Endothelial cell of umbilical vein (primary cell): Measurements from ENCODE around the gene SDCBP2. TPM values are rescaled to one million over a fixed set of nuclear protein-coding genes. Genes with fewer than 3 reads are reported as not detected.

Source experiments
- BruUV-seq: library from RNA; stranded (reverse); fragments of 400-500 nt; replicated peaks from 2 replicates; lab custom pipeline; 2021; lab: Mats Ljungman, UMichigan
- CTCF ChIA-PET: fragments of 300-600, 350-600 bp; sonication (Branson Sonifier 250); formaldehyde crosslinking; loops from one replicate; lab custom pipeline; 2021; ENCODE audit warnings: antibody characterized with exemption, inconsistent platforms; lab: Charles Lee
- POLR2A ChIA-PET: fragments of 300-600, 350-600 bp; sonication (Branson Sonifier 250); formaldehyde crosslinking; loops from one replicate; lab custom pipeline; 2021; ENCODE audit warnings: antibody characterized with exemption, inconsistent platforms; lab: Charles Lee
- DNase-seq: peaks from one replicate; pipeline ENCODE4 v3.0.0-alpha.2; 2011; ENCODE audit warnings: low read depth, low spot score
- FAIRE-seq: peaks from 2 replicates; lab custom pipeline; 2011; peaks lifted over from hg19 to GRCh38; lab: Jason Lieb, UNC
- H2AFZ ChIP-seq: 2 replicates; pipeline ENCODE4 v1.6.0; 2012; ENCODE audit warnings: low read depth, low read length, control low read depth, inconsistent platforms
- H3K27ac ChIP-seq: 2 replicates; pipeline ENCODE4 v1.5.1; 2011; ENCODE audit warnings: low read depth, mild to moderate bottlenecking, control low read depth, low read length, moderate library complexity; ENCODE audit not compliant: insufficient read depth
- H3K27me3 ChIP-seq, 2 experiments: 2 replicates each; pipeline versions ENCODE4 v1.6.0 to v1.6.1; 2011; ENCODE audit warnings: low read length in 2 of 2, mixed read lengths in 1 of 2; ENCODE audit not compliant: control insufficient read depth in 2 of 2, insufficient read depth in 2 of 2
- H3K36me3 ChIP-seq, 2 experiments: 2 replicates in 1 of 2; 3 replicates in 1 of 2; pipeline ENCODE4 v1.5.1; 2011; ENCODE audit warnings: low read length in 2 of 2, mild to moderate bottlenecking in 1 of 2, moderate library complexity in 1 of 2; ENCODE audit not compliant: control insufficient read depth in 2 of 2, insufficient read depth in 2 of 2; ENCODE audit errors: extremely low read depth in 1 of 2
- H3K4me1 ChIP-seq: 3 replicates; pipeline ENCODE4 v1.5.1; 2011; ENCODE audit warnings: mild to moderate bottlenecking, low read length; ENCODE audit not compliant: control insufficient read depth, insufficient read depth; ENCODE audit errors: extremely low read depth
- H3K4me2 ChIP-seq: 2 replicates; pipeline ENCODE4 v1.6.1; 2011; ENCODE audit warnings: low read length, control low read depth, mixed read lengths; ENCODE audit not compliant: insufficient read depth
- H3K4me3 ChIP-seq, 3 experiments: fragments of 200-600 bp in 1 of 3; sonication (generic), shearing (Covaris generic) in 1 of 3; replicated peaks in 1 of 3; 2 replicates each; pipeline ENCODE4 v1.5.1; 2011 to 2016; ENCODE audit warnings: control low read depth in 3 of 3, low read length in 3 of 3, mild to moderate bottlenecking in 2 of 3, inconsistent platforms in 1 of 3, low read depth in 1 of 3, moderate library complexity in 1 of 3; ENCODE audit not compliant: insufficient read depth in 1 of 3
- H3K79me2 ChIP-seq: 2 replicates; pipeline ENCODE4 v1.6.0; 2012; ENCODE audit warnings: low read length, inconsistent platforms; ENCODE audit not compliant: control insufficient read depth, insufficient read depth
- H3K9ac ChIP-seq: replicated peaks from 2 replicates; pipeline ENCODE3; 2011; ENCODE audit warnings: low read length, control low read depth; ENCODE audit not compliant: insufficient read depth; ENCODE audit errors: extremely low read depth
- H3K9me1 ChIP-seq: replicated peaks from 3 replicates; pipeline ENCODE4 v1.6.0; 2011; ENCODE audit warnings: mild to moderate bottlenecking, low read length; ENCODE audit not compliant: control insufficient read depth, insufficient read depth; ENCODE audit errors: extremely low read depth
- H3K9me3 ChIP-seq: replicated peaks from 2 replicates; pipeline ENCODE4 v1.5.1; 2012; ENCODE audit warnings: low read length, inconsistent platforms; ENCODE audit not compliant: control insufficient read depth, insufficient read depth
- H4K20me1 ChIP-seq: replicated peaks from 2 replicates; pipeline ENCODE3; 2011; ENCODE audit warnings: mild to moderate bottlenecking, low read length; ENCODE audit not compliant: control insufficient read depth, insufficient read depth; ENCODE audit errors: extremely low read depth
- EZH2 ChIP-seq: IDR thresholded peaks from 2 replicates; pipeline ENCODE4 v1.6.1; 2012; ENCODE audit warnings: borderline replicate concordance, low read depth, mild to moderate bottlenecking, moderate library complexity, low read length, inconsistent platforms; ENCODE audit not compliant: severe bottlenecking
- FOS ChIP-seq: IDR thresholded peaks from 2 replicates; pipeline ENCODE4 v1.6.1; 2011; ENCODE audit warnings: mild to moderate bottlenecking, low read length, moderate library complexity, borderline replicate concordance; ENCODE audit not compliant: insufficient read depth
- GATA2 ChIP-seq: IDR thresholded peaks from 2 replicates; pipeline ENCODE4 v1.7.0; 2011; ENCODE audit warnings: low read depth, mild to moderate bottlenecking, moderate library complexity, mixed read lengths, low read length; ENCODE audit not compliant: insufficient read length, insufficient read depth
- JUN ChIP-seq: IDR thresholded peaks from 2 replicates; pipeline ENCODE4 v1.6.1; 2011; ENCODE audit warnings: borderline replicate concordance, low read depth; ENCODE audit not compliant: insufficient read length, insufficient read depth
- MYC ChIP-seq: IDR thresholded peaks from one replicate; pipeline ENCODE4 v1.6.1; 2011; ENCODE audit warnings: mild to moderate bottlenecking, low read depth, low read length
- POLR2A ChIP-seq: IDR thresholded peaks from 2 replicates; pipeline ENCODE4 v1.6.1; 2012; ENCODE audit warnings: low read depth, mild to moderate bottlenecking, control low read depth, low read length
- POLR2AphosphoS5 ChIP-seq: IDR thresholded peaks from 2 replicates; pipeline ENCODE4 v1.6.1; 2012; ENCODE audit warnings: low read depth, mild to moderate bottlenecking, control low read depth, low read length, moderate library complexity; ENCODE audit not compliant: insufficient read depth
- dilution Hi-C: fragments of 300-500 bp; cut with MboI; formaldehyde crosslinking; loops from one replicate; pipeline ENCODE4 v1.15.0; 2019; ENCODE audit warnings: low sequenced_read_pairs; ENCODE audit not compliant: extremely low pct_ligation_motif_present
- intact Hi-C: fragments of 100-400 bp; cut with micrococcal nuclease; formaldehyde crosslinking; loops from one replicate; pipeline ENCODE4 v1.10.0; 2022
- polyA plus RNA-seq, 4 experiments: library from polyadenylated mRNA; depleted of rRNA in 3 of 4; stranded (reverse) in 3 of 4; unstranded in 1 of 4; fragments of >200 nt; gene quantifications; 2 replicates each; pipeline versions ENCODE4 v1.2.1 to v1.2.3, GENCODE V29; 2011 to 2012; ENCODE audit warnings: missing spikeins in 1 of 4
- total RNA-seq: library from RNA; stranded (reverse); gene quantifications from 2 replicates; pipeline ENCODE4 v1.2.3, GENCODE V29; 2021
- TF ChIP-seq, protein P1 (sequence below), 2 donors: IDR thresholded peaks; 1 replicate in 1 of 2; 2 replicates in 1 of 2; pipeline ENCODE4 v1.5.1; 2011; ENCODE audit warnings: low read length in 2 of 2, mild to moderate bottlenecking in 2 of 2, moderate library complexity in 2 of 2, control low read depth in 1 of 2, inconsistent platforms in 1 of 2, low read depth in 1 of 2; ENCODE audit not compliant: insufficient read depth in 1 of 2; ENCODE audit errors: extremely low read depth in 1 of 2
- TF ChIP-seq, protein P2 (sequence below): IDR thresholded peaks from 2 replicates; pipeline ENCODE4 v1.6.1; 2011; ENCODE audit not compliant: insufficient read depth, insufficient read length

Gene SDCBP2
- total and polyA plus RNA-seq, 2 donors (not counting 3 experiments of a cell fraction or from before 2014, with no cell fraction given), result 6.9 to 9.0 TPM

DNA sequence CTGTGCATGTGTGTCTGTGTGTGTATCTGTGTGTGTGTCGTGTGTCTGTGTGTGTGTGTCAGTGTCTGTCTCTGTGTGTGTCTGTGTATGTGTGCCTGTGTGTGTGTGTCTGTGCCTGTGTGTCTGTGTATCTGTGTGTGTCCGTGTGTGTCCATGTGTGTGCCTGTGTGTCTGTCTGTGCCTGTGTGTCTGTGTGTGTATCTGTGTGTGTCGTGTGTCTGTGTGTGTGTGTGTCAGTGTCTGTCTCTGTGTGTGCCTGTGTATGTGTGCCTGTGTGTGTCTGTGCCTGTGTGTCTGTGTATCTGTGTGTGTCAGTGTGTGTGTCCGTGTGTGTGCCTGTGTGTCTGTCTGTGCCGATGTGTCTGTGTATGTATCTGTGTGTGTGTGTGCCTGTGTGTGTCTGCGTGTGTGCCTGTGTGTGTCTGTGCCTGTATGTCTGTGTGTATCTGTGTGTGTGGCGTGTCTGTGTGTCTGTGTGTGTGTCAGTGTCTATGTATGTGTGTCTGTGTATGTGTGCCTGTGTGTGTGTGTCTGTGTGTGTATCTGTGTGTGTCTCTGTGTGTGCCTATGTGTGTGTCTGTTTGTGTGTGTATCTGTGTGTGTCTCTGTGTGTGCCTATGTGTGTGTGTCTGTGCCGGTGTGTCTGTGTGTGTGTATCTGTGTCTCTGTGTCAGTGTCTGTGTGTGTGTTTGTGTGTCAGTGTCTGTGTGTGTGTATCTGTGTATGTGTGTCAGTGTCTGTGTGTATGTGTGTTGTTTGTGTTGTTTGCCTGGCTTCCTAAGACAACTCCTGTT is 51.2 kb downstream of the SDCBP2 start:
- Histone ChIP-seq H3K9me1 (no peaks in the 10 kb centered on the region), H3K36me3 (no peaks in the 10 kb centered on the region), H3K27ac (no peak overlapping the region), H3K9ac (no peak overlapping the region), H4K20me1 (no peaks in the 10 kb centered on the region), H3K27me3 (no peaks in the 10 kb centered on the region), H3K4me2 (no peak overlapping the region), H3K4me3 (no peak overlapping the region), H3K4me1 (no peaks in the 10 kb centered on the region), H2AFZ (no peak overlapping the region), H3K79me2 (no peaks in the 10 kb centered on the region), H3K9me3 (no peaks in the 10 kb centered on the region)
- ChIA-PET POLR2A (no interaction called here), CTCF (no interaction called here)
- no peak for TF ChIP-seq FOS
- TF ChIP-seq, protein P1, sequence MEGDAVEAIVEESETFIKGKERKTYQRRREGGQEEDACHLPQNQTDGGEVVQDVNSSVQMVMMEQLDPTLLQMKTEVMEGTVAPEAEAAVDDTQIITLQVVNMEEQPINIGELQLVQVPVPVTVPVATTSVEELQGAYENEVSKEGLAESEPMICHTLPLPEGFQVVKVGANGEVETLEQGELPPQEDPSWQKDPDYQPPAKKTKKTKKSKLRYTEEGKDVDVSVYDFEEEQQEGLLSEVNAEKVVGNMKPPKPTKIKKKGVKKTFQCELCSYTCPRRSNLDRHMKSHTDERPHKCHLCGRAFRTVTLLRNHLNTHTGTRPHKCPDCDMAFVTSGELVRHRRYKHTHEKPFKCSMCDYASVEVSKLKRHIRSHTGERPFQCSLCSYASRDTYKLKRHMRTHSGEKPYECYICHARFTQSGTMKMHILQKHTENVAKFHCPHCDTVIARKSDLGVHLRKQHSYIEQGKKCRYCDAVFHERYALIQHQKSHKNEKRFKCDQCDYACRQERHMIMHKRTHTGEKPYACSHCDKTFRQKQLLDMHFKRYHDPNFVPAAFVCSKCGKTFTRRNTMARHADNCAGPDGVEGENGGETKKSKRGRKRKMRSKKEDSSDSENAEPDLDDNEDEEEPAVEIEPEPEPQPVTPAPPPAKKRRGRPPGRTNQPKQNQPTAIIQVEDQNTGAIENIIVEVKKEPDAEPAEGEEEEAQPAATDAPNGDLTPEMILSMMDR (IDR thresholded peaks at IDR 0.05; ENCODE audit: extremely low read depth in 1 of 2, insufficient read depth in 1 of 2, low read depth in 1 of 2, low read length in 2 of 2), result no peak
- TF ChIP-seq EZH2, result no peak
- TF ChIP-seq MYC, result no peak
- TF ChIP-seq POLR2A, result no peak
- TF ChIP-seq, protein P2, sequence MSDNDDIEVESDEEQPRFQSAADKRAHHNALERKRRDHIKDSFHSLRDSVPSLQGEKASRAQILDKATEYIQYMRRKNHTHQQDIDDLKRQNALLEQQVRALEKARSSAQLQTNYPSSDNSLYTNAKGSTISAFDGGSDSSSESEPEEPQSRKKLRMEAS, result no peak
- TF ChIP-seq POLR2AphosphoS5, result no peak
- TF ChIP-seq JUN, result no peak
- TF ChIP-seq GATA2, result no peak
- intact Hi-C loops (no loop called here), dilution Hi-C loops (no loop called here)
- DNase-seq (no peak), FAIRE-seq (no peak)
- BruUV-seq, result no TSS peak
